Muscle layer of colon (tissue), 2 donors: Measurements from ENCODE around the gene PTPN22.

Experiments
- H3K27ac ChIP-seq: one replicate; pipeline ENCODE4 v1.7.0; 2013; ENCODE audit warnings: low read depth, mild to moderate bottlenecking, low read length, moderate library complexity
- H3K27me3 ChIP-seq, 2 donors: one replicate each; pipeline ENCODE4 v1.7.0; 2013; ENCODE audit warnings: low read length in 2 of 2, mild to moderate bottlenecking in 2 of 2; ENCODE audit not compliant: insufficient read depth in 2 of 2, control insufficient read depth in 1 of 2
- H3K36me3 ChIP-seq: one replicate; pipeline ENCODE4 v1.7.0; 2013; ENCODE audit warnings: mild to moderate bottlenecking, low read length; ENCODE audit not compliant: insufficient read depth
- H3K4me1 ChIP-seq: one replicate; pipeline ENCODE4 v1.7.0; 2013; ENCODE audit warnings: mild to moderate bottlenecking, low read length; ENCODE audit not compliant: insufficient read depth
- H3K4me3 ChIP-seq, 2 donors: one replicate each; pipeline ENCODE4 v1.7.0; 2013; ENCODE audit warnings: low read length in 2 of 2, low read depth in 1 of 2, mild to moderate bottlenecking in 1 of 2, moderate library complexity in 1 of 2
- H3K9ac ChIP-seq: one replicate; pipeline ENCODE4 v1.7.0; 2013; ENCODE audit warnings: low read length
- H3K9me3 ChIP-seq: one replicate; pipeline ENCODE4 v1.7.0; 2013; ENCODE audit warnings: mild to moderate bottlenecking, low read length
- donor health status: abdominal sarcoma.
- donor health status: Adenocarcinoma of cecum.

Gene PTPN22

GRCh38 chr1:113792471-113792870 lies 79.0 kb downstream of the PTPN22 start:
- no peaks in the 10 kb centered on the region for H3K4me1 ChIP-seq
- no peak overlapping the region for H3K9ac ChIP-seq
- peaks cover 9% of the 10 kb centered on the region for H3K36me3 ChIP-seq
- H3K27ac ChIP-seq, result no peak overlapping the region
- no peak overlapping the region for H3K4me3 ChIP-seq
- no peaks in the 10 kb centered on the region for H3K9me3 ChIP-seq
- H3K27me3 ChIP-seq, result no peaks in the 10 kb centered on the region

- H3K27me3 ChIP-seq, result no peaks in the 10 kb centered on the region
- no peaks in the 10 kb centered on the region for H3K36me3 ChIP-seq
- H3K4me1 ChIP-seq, result peaks cover 19% of the 10 kb centered on the region
- no peak overlapping the region for H3K9ac ChIP-seq
- no peak overlapping the region for H3K4me3 ChIP-seq
- no peak overlapping the region for H3K27ac ChIP-seq
- no peaks in the 10 kb centered on the region for H3K9me3 ChIP-seq
Observed at GRCh38 chr1:113788802-113789201, 82.7 kb downstream of the PTPN22 start.

GRCh38 chr1:113787663-113788062 lies 83.8 kb downstream of the PTPN22 start:
- H3K27ac ChIP-seq, result no peak overlapping the region

GRCh38 chr1:113786069-113786468 lies 85.4 kb downstream of the PTPN22 start:
- Histone ChIP-seq H3K36me3 (no peaks in the 10 kb centered on the region), H3K9me3 (no peaks in the 10 kb centered on the region), H3K4me3 (no peak overlapping the region), H3K9ac (no peak overlapping the region), H3K27me3 (no peaks in the 10 kb centered on the region), H3K27ac (peak overlapping the region; percentile 14), H3K4me1 (peaks cover 46% of the 10 kb centered on the region)

More at GRCh38 chr1:113787663-113788062, 83.8 kb downstream of the PTPN22 start:
- no peak overlapping the region for H3K9ac ChIP-seq
- H3K36me3 ChIP-seq, result no peaks in the 10 kb centered on the region
- no peak overlapping the region for H3K4me3 ChIP-seq
- H3K27me3 ChIP-seq, result no peaks in the 10 kb centered on the region
- H3K4me1 ChIP-seq, result peaks cover 30% of the 10 kb centered on the region
- no peaks in the 10 kb centered on the region for H3K9me3 ChIP-seq

DNA sequence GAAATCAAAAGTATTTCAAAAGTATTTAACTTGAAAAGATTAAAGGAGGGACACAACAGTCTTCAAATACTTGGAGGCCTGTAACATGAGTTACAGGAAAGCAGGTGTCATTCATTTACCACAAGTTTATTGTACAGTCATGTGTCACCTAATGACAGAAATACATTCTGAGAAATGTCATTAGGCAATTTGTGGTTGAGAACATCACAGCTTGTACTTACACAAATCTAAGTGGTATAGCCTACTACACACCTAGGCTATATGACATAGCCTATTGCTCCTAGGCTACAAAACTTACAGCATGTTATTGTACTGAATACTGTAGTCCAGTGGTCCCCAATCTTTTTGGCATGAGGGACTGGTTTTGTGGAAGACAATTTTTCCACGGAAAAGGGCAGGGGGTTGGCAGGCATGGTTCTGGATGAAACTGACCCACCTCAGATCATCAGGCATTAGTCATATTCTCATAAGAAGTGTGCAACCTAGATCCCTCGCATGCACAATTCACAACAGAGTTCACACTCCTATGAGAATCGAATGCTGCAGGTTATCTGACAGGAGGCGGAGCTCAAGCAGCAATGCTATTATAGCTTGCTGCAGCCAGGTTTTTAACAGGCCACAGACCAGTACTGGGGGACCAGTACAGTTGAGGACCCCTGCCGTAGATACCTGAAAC lies 87.3 kb downstream of the PTPN22 start:
- no peak overlapping the region for H3K9ac ChIP-seq
- H3K27ac ChIP-seq, result no peak overlapping the region
- peaks cover 60% of the 10 kb centered on the region for H3K4me1 ChIP-seq
- H3K9me3 ChIP-seq, result no peaks in the 10 kb centered on the region
- H3K36me3 ChIP-seq, result no peaks in the 10 kb centered on the region
- H3K27me3 ChIP-seq, result no peaks in the 10 kb centered on the region
- H3K4me3 ChIP-seq, result no peak overlapping the region

DNA sequence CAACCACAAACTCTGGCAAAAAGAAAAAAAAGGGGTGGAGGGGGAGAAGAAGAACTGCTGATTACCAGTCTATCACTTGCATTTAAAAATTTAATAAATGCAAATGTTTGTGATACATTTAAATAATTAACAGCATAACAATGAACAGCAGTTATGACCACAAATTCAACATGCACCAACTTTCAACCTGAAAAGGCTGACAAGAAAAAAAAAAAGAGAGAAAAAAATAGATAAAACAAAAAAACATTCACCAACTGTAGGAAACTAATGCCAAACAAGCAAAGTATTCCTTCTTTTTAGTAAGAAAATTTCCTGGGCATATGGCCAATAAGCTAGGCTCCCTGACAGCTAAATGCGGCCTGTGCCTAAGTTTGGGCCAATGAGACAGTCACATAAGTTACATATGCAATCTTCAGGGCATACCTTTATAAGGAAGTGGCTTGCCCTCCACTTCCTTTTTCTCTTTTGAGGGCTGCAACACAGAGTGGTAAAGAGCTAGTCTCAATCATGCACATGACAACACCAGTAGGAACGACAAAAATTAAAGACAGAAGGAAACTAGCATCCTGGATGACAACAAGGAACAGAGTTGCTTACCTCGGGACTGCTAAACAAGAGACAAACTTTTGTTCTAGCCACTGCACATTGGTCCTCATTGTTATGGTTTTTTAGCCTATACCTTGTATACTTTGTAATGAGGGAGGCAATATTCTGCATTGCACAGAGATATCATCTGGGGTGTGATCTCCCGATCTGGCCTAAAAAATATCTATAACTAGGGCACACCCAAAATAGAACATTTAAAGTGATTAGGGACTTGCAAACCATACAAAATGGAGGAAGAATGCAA lies 88.0 kb downstream of the PTPN22 start:
- Histone ChIP-seq H3K27me3 (no peaks in the 10 kb centered on the region), H3K36me3 (no peaks in the 10 kb centered on the region), H3K4me1 (peaks cover 60% of the 10 kb centered on the region), H3K9me3 (no peaks in the 10 kb centered on the region), H3K9ac (no peak overlapping the region), H3K4me3 (peak overlapping the region in 1 of 2 donors; percentile 8), H3K27ac (no peak overlapping the region)

DNA sequence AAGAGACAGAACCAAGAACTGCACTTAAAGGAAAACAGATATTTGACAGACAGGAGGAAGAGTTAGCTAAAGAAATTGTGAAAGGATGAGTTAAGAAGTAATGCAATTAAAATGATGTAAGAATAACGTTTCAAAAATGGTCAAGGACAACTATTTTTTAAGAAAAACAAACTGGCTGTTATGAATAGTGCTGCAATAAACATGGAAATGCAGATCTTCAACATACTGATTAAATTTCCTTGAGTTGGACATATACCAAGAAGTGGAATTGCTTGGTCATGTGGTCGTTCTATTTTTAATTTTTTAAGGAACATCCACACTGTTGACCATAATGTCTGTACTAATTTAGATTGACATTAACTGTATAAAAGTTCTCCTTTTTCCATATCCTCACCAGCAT lies 89.1 kb downstream of the PTPN22 start:
- Histone ChIP-seq H3K36me3 (no peaks in the 10 kb centered on the region), H3K27ac (no peak overlapping the region), H3K4me3 (no peak overlapping the region), H3K27me3 (no peaks in the 10 kb centered on the region), H3K9me3 (no peaks in the 10 kb centered on the region), H3K9ac (no peak overlapping the region), H3K4me1 (peaks cover 60% of the 10 kb centered on the region)

- H3K9me3 ChIP-seq, result no peaks in the 10 kb centered on the region
- no peaks in the 10 kb centered on the region for H3K27me3 ChIP-seq
- no peak overlapping the region for H3K4me3 ChIP-seq
- no peak overlapping the region for H3K27ac ChIP-seq
- no peak overlapping the region for H3K9ac ChIP-seq
- H3K4me1 ChIP-seq, result peaks cover 57% of the 10 kb centered on the region
- no peaks in the 10 kb centered on the region for H3K36me3 ChIP-seq
Observed at GRCh38 chr1:113780374-113781146, 91.0 kb downstream of the PTPN22 start.

- no peaks in the 10 kb centered on the region for H3K36me3 ChIP-seq
- H3K27ac ChIP-seq, result no peak overlapping the region
- no peak overlapping the region for H3K4me3 ChIP-seq
- no peak overlapping the region for H3K9ac ChIP-seq
- H3K4me1 ChIP-seq, result peaks cover 49% of the 10 kb centered on the region
- H3K27me3 ChIP-seq, result no peaks in the 10 kb centered on the region
- H3K9me3 ChIP-seq, result no peaks in the 10 kb centered on the region
Observed at GRCh38 chr1:113779542-113779941, 92.0 kb downstream of the PTPN22 start.

- peaks cover 33% of the 10 kb centered on the region for H3K4me1 ChIP-seq
- H3K27ac ChIP-seq, result no peak overlapping the region
- H3K4me3 ChIP-seq, result no peak overlapping the region
- no peaks in the 10 kb centered on the region for H3K27me3 ChIP-seq
- no peaks in the 10 kb centered on the region for H3K36me3 ChIP-seq
- no peak overlapping the region for H3K9ac ChIP-seq
- no peaks in the 10 kb centered on the region for H3K9me3 ChIP-seq
Observed at GRCh38 chr1:113777561-113777960, 94.0 kb downstream of the PTPN22 start.

GRCh38 chr1:113770031-113770430 lies 101.5 kb downstream of the PTPN22 start:
- Histone ChIP-seq H3K4me3 (no peak overlapping the region), H3K9ac (no peak overlapping the region), H3K4me1 (peaks cover 59% of the 10 kb centered on the region), H3K9me3 (no peaks in the 10 kb centered on the region), H3K27me3 (no peaks in the 10 kb centered on the region), H3K36me3 (peaks cover 4% of the 10 kb centered on the region), H3K27ac (no peak overlapping the region)
